Measurements from ENCODE around the gene NR2C2AP. TPM values are rescaled to one million over a fixed set of nuclear protein-coding genes. Genes with fewer than 3 reads are reported as not detected.
A peak's percentile ranks its signal among the peaks of the same experiment; 100 is the strongest.

NR2C2AP gene
- total RNA-seq, 4 donors from 2014 or later = 14.0 to 21.4 (median 16.8) TPM

- TF ChIP-seq POLR2A (IDR thresholded peaks at IDR 0.05) = no peak
- no peak for TF ChIP-seq EP300 (IDR thresholded peaks at IDR 0.05)
- no peak overlapping the region for H3K4me3 ChIP-seq
- H3K9me3 ChIP-seq = peaks cover 0 to 20% (median 0%) of the 10 kb centered on the region in 3 donors
- no peak overlapping the region for H3K27ac ChIP-seq
- WGBS, 2 donors (ENCODE audit: low coverage in 1 of 2) = 73 to 94% methylated on average over 2 to 3 of the region's 3 CpGs
- H3K36me3 ChIP-seq = no peaks in the 10 kb centered on the region
- ATAC-seq = no peak
- H3K27me3 ChIP-seq = peaks cover 66% of the 10 kb centered on the region
- peaks cover 0 to 8% (median 3%) of the 10 kb centered on the region in 3 donors for H3K4me1 ChIP-seq
Observed at GRCh38 chr19:19229701-19230100, 26.5 kb upstream of the NR2C2AP start.

- H3K4me3 ChIP-seq = no peak overlapping the region
- WGBS, 2 donors (ENCODE audit: low coverage in 1 of 2) = no CpG with 5 or more reads among the region's 4 CpGs
- no peaks in the 10 kb centered on the region for H3K36me3 ChIP-seq
- H3K4me1 ChIP-seq = peaks cover 0 to 11% (median 3%) of the 10 kb centered on the region in 3 donors
- H3K9me3 ChIP-seq = peaks cover 0 to 1% (median 0%) of the 10 kb centered on the region in 3 donors
- TF ChIP-seq POLR2AphosphoS5 (IDR thresholded peaks at IDR 0.05) (no peak), POLR2A (IDR thresholded peaks at IDR 0.05) (no peak), EP300 (IDR thresholded peaks at IDR 0.05) (no peak), CTCF (IDR thresholded peaks at IDR 0.05) (no peak)
- ATAC-seq = no peak
- H3K27ac ChIP-seq = no peak overlapping the region
- H3K27me3 ChIP-seq = peaks cover 74% of the 10 kb centered on the region
Observed at GRCh38 chr19:19227217-19227616, 24.0 kb upstream of the NR2C2AP start.

GRCh38 chr19:19226663-19227062 is 23.4 kb upstream of the NR2C2AP start:
- TF ChIP-seq EP300 (IDR thresholded peaks at IDR 0.05) (no peak), POLR2AphosphoS5 (IDR thresholded peaks at IDR 0.05) (no peak), CTCF (IDR thresholded peaks at IDR 0.05) (no peak), POLR2A (IDR thresholded peaks at IDR 0.05) (no peak)
- Histone ChIP-seq H3K4me3 (no peak overlapping the region), H3K4me1 (peaks cover 0 to 11% (median 3%) of the 10 kb centered on the region in 3 donors), H3K27ac (no peak overlapping the region), H3K9me3 (no peaks in the 10 kb centered on the region), H3K27me3 (peaks cover 74% of the 10 kb centered on the region), H3K36me3 (no peaks in the 10 kb centered on the region)
- no CpG with 5 or more reads among the region's 10 CpGs for WGBS, 2 donors (ENCODE audit: low coverage in 1 of 2)
- ATAC-seq = no peak

GRCh38 chr19:19226204-19226603 is 23.0 kb upstream of the NR2C2AP start:
- peaks cover 79% of the 10 kb centered on the region for H3K27me3 ChIP-seq
- H3K27ac ChIP-seq = no peak overlapping the region
- TF ChIP-seq POLR2A (IDR thresholded peaks at IDR 0.05) (no peak), EP300 (IDR thresholded peaks at IDR 0.05) (no peak), POLR2AphosphoS5 (IDR thresholded peaks at IDR 0.05) (no peak), CTCF (IDR thresholded peaks at IDR 0.05) (no peak)
- no peaks in the 10 kb centered on the region for H3K36me3 ChIP-seq
- H3K4me1 ChIP-seq = peaks cover 0 to 11% (median 3%) of the 10 kb centered on the region in 3 donors
- WGBS, 2 donors (ENCODE audit: low coverage in 1 of 2) = no CpG with 5 or more reads among the region's 5 CpGs
- no peak overlapping the region for H3K4me3 ChIP-seq
- H3K9me3 ChIP-seq = no peaks in the 10 kb centered on the region
- no peak for ATAC-seq

GRCh38 chr19:19224852-19225494 is 21.8 kb upstream of the NR2C2AP start:
- Histone ChIP-seq H3K27me3 (peaks cover 82% of the 10 kb centered on the region), H3K27ac (no peak overlapping the region), H3K9me3 (no peaks in the 10 kb centered on the region), H3K4me3 (peak overlapping the region in 1 of 2 donors; percentile 41), H3K4me1 (peaks cover 0 to 11% (median 3%) of the 10 kb centered on the region in 3 donors), H3K36me3 (no peaks in the 10 kb centered on the region)
- WGBS, 2 donors (ENCODE audit: low coverage in 1 of 2) = 0% methylated on average over 1 of the region's 59 CpGs; no CpG with 5 or more reads in 1 of the 2 donors
- TF ChIP-seq POLR2AphosphoS5 (IDR thresholded peaks at IDR 0.05) (no peak), CTCF (IDR thresholded peaks at IDR 0.05) (peak in 3 of 4 experiments; percentile 39 to 75 (median 54))
- ATAC-seq = peak; percentile 36
